Uterus (tissue), 2 donors: ENCODE results near the gene CTNND2.

Experiments used
- CTCF ChIP-seq, 4 experiments: fragments of 200-600 bp in 2 of 4; fragments of 450-650 bp in 2 of 4; sonication (generic) in 2 of 4; IDR thresholded peaks; one replicate each; pipeline ENCODE4 v1.5.1; 2016 to 2019; ENCODE audit warnings: antibody characterized with exemption in 4 of 4, mild to moderate bottlenecking in 2 of 4, moderate library complexity in 1 of 4
- POLR2A ChIP-seq, 2 donors: fragments of 450-650 bp; IDR thresholded peaks; one replicate each; pipeline ENCODE4 v1.6.1; 2016; ENCODE audit warnings: antibody characterized with exemption in 2 of 2, mild to moderate bottlenecking in 1 of 2, moderate library complexity in 1 of 2

DNA sequence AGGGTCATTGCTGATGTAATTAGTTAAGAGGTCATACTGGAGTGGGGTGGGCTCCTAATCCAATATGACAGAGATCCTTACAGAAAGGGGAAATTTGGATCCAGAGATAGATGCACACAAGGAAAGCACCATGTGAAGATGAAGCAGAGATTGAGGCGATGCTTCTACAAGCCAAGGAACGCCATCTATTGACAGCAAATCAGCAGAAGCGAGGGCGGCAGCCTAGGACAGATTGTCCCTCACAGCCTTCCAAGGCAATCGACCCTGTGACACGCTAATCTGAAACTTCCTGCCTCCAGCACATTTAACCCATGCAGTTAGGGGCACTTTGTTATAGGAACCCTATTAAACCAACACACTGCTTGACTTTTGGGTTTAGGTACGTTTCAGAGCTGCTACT is 858.1 kb downstream of the CTNND2 start:
- no peak for TF ChIP-seq CTCF (IDR thresholded peaks at IDR 0.05)
- TF ChIP-seq POLR2A (IDR thresholded peaks at IDR 0.05): no peak
